Glutamatergic neuron (in vitro differentiated cells): Measurements from ENCODE around the gene KLHDC8A. TPM values are rescaled to one million over a fixed set of nuclear protein-coding genes. Genes with fewer than 3 reads are reported as not detected.

Experiments used
- DNase-seq: peaks from one replicate; pipeline ENCODE4 v3.0.0; 2022
- H3K27ac Mint-ChIP-seq: one replicate; pipeline ENCODE4 v1.8.0; 2020; ENCODE audit warnings: mild to moderate bottlenecking, mixed read lengths, inconsistent platforms; ENCODE audit not compliant: unreplicated experiment
- H3K27me3 Mint-ChIP-seq: one replicate; pipeline ENCODE4 v1.8.0; 2020; ENCODE audit warnings: mild to moderate bottlenecking, moderate library complexity, mixed read lengths, inconsistent platforms; ENCODE audit not compliant: unreplicated experiment
- H3K36me3 Mint-ChIP-seq: one replicate; pipeline ENCODE4 v1.8.0; 2020; ENCODE audit warnings: mild to moderate bottlenecking, mixed read lengths, inconsistent platforms; ENCODE audit not compliant: unreplicated experiment
- H3K4me1 Mint-ChIP-seq: one replicate; pipeline ENCODE4 v1.8.0; 2020; ENCODE audit warnings: mild to moderate bottlenecking, low read depth, mixed read lengths, inconsistent platforms; ENCODE audit not compliant: unreplicated experiment
- H3K4me3 Mint-ChIP-seq: one replicate; pipeline ENCODE4 v1.8.0; 2020; ENCODE audit warnings: mild to moderate bottlenecking, mixed read lengths, inconsistent platforms; ENCODE audit not compliant: unreplicated experiment
- H3K9me3 Mint-ChIP-seq: one replicate; pipeline ENCODE4 v1.8.0; 2020; ENCODE audit warnings: mild to moderate bottlenecking, moderate library complexity, mixed read lengths, inconsistent platforms; ENCODE audit not compliant: unreplicated experiment
- CTCF ChIP-seq: fragments of 200-600 bp; sonication (generic); IDR thresholded peaks from one replicate; pipeline ENCODE4 v1.5.0; 2021; ENCODE audit not compliant: partially characterized antibody, unreplicated experiment
- total RNA-seq: library from RNA; stranded (reverse); fragmentation: NEBNext Ultra II Directional; extraction: Animal tissue kit (Norgen Biotek cat#: 25700); gene quantifications from one replicate; pipeline ENCODE4 v1.2.1, GENCODE V29; 2021; ENCODE audit not compliant: unreplicated experiment

The KLHDC8A gene
- total RNA-seq, 1 donor from 2014 or later = 125 TPM

DNA sequence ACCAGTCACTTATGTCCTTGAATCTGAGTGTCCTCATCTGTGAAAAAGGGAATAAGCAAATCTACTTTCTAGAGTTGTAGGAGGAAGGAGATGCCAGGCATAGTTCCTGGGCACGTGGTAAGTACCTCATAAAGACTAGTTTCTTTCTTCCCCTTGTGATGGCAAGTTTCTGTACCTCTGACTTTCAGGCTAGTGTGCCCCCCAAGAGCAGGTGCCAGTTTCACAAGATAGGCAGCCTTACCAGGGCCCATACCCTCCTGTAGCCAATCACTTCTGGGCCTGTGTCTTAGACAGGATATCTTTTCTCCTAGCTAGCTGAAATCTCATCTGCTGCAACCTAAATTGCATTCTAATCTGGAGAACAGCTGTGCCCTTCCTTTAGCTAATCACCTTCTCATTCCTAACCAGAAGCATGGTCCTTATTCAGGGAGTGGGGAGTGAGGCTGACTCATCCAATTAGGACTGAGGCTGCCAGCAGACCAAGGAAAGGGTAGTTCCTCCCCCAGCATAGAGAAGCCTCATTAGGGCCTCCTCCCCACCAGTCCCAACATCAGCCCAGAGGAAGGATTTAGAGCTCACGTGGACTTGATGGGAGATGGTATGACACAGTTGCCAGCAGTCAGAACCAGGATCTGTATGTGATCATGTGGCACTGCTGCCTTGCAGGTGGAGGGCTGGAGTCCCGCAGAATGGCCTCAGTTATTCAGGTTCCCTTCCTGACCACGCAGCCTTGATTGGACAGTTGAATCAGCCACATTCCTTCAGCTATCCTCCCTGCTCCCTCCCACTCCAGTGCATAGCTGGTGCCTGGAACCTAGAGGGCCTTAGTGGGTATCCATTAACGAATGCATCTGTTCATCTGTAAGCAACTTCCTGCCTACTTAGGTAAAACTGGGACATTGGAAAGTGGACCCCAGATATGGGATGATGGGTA, 7.9 kb downstream of the KLHDC8A start:
- no peaks in the 10 kb centered on the region for H3K36me3 Mint-ChIP-seq
- H3K27me3 Mint-ChIP-seq = peaks cover 38% of the 10 kb centered on the region
- H3K4me3 Mint-ChIP-seq = peak overlapping the region; percentile 74
- DNase-seq = no peak
- TF ChIP-seq CTCF = no peak
- peaks cover 68% of the 10 kb centered on the region for H3K4me1 Mint-ChIP-seq
- peak overlapping the region; percentile 99 for H3K27ac Mint-ChIP-seq
- H3K9me3 Mint-ChIP-seq = peaks cover 36% of the 10 kb centered on the region

DNA sequence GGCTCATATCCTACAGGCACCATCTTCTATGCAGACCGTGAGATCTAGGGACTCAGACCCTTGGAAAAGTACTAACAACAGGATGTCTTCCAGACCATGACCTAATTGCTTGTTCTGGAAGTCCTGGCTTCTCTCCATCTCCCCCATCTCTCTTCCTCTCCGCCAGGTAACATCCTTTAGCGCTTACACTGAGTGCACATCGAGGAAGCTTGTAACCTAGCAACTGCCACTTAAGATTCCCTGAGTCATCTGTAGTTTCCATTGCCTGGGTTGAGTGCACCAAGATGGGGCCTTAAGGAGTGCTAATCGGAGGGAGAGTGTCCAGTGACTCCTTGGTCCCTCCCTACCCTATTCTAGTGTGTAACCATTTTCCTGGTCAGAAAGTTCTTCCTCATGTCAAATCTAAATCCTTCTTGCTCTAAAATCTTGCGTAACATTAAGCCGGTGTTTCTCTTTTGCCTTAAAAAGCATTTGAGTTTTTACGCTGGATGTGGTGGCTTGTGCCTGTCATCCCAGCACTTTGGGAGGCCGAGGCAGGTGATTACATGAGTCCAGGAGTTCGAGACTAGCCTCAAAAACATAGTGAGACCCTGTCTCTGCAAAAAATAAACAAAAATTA, 9.7 kb downstream of the KLHDC8A start:
- Mint-ChIP-seq H3K4me1 (peaks cover 57% of the 10 kb centered on the region), H3K36me3 (no peaks in the 10 kb centered on the region), H3K4me3 (no peak overlapping the region), H3K27ac (no peak overlapping the region), H3K9me3 (peaks cover 27% of the 10 kb centered on the region), H3K27me3 (peaks cover 29% of the 10 kb centered on the region)
- no peak for DNase-seq
- TF ChIP-seq CTCF = no peak

DNA sequence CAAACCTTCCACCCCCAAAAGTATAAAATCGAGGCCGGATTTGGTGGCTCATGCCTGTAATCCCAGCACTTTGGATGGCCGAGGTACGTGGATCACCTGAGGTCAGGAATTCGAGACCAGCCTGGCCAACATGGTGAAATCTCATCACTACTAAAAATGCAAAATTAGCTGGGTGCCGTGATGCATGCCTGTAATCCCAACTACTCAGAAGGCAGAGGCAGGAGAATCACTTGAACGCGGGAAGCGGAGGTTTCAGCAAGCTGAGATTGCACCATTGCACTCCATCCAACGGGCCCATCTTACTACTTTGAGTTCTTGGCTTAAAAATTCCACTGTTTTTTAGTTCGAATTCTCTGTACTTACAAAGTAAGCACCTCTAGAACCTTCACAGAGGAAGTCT, 11.0 kb downstream of the KLHDC8A start:
- no peak for TF ChIP-seq CTCF
- Mint-ChIP-seq H3K9me3 (peaks cover 21% of the 10 kb centered on the region), H3K36me3 (no peaks in the 10 kb centered on the region), H3K27me3 (peaks cover 23% of the 10 kb centered on the region), H3K27ac (no peak overlapping the region), H3K4me3 (no peak overlapping the region), H3K4me1 (peaks cover 52% of the 10 kb centered on the region)
- DNase-seq = no peak

DNA sequence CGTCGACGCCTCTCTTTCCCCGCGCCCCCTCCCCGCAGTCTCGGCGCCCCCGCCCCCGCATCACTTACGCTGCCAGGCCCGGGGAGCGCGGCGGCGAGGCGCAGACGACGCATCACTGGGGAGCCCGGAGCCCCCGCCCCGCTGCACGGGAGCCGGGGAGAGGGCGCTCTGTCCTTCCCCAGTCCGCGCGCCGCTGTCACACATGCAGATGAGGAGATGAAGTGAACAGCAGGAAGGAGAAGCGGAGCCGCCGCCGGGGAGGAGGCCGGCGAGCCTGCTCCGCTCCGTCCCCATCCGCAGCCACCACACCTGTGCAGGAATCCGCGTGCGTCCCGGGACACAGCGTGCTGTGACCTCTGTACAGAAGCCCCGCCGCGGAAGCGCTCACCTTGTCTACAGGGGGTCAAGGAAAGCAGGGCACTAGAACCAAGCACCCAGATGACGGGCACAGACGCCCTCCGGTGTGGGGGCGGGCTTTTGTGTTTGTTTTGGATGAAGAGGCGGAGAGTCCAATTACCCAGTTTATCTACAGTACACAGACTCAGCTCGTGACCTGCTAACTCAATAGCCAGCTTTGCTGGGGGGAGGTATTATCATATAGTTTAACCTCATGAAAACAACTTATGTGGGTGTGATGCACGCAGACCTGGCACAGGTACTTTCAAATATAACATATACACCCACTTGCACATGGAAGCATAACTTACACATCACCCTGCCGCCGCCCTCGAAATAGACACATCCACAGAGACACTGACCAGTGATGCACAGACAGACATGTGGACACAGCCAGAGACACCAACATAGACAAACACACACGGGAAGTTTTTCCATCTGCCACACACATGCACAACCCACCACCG, 12.4 kb downstream of the KLHDC8A start:
- peaks cover 9% of the 10 kb centered on the region for H3K9me3 Mint-ChIP-seq
- H3K36me3 Mint-ChIP-seq = no peaks in the 10 kb centered on the region
- peaks cover 39% of the 10 kb centered on the region for H3K4me1 Mint-ChIP-seq
- peak overlapping the region; percentile 73 for H3K27ac Mint-ChIP-seq
- DNase-seq = peak; percentile 76
- no peak for TF ChIP-seq CTCF
- H3K27me3 Mint-ChIP-seq = peaks cover 12% of the 10 kb centered on the region
- H3K4me3 Mint-ChIP-seq = peak overlapping the region; percentile 85
